Hematopoietic multipotent progenitor cell treated with erythropoietin and hydrocortisone succinate and interleukin-3 and kit ligand, for 17 days (in vitro differentiated cells): ENCODE results near the gene DOCK1.

Source experiments
- DNase-seq: peaks from one replicate; pipeline ENCODE4 v3.0.0-alpha.2; 2015; ENCODE audit warnings: low spot score

The DOCK1 gene

DNA sequence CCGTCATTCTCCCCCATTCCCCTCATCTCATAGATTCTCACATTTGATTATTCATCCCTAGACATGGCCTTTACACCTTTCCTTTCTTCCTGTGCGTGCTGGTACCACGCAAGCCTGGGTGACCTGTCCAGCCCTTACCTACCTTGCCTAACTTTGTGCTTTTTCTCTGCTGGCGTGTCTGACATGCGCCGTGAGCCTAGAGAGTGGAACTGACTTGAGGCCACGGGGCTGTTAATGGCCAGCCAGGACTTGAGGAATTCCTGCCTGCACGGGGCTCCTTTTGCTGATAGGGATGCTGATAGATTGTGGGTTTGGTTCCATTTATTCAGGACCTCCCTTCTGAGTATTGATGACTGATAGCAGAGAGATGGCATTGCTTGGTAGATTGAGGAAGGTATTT, 134.2 kb downstream of the DOCK1 start:
- DNase-seq, result no peak

- no peak for DNase-seq
These were observed 135.5 kb downstream of the DOCK1 start for GRCh38 chr10:127040756-127041155.

GRCh38 chr10:127041552-127041951, 136.3 kb downstream of the DOCK1 start:
- DNase-seq, result no peak

- DNase-seq, result no peak
These were observed 138.1 kb downstream of the DOCK1 start for GRCh38 chr10:127043301-127043700.

GRCh38 chr10:127044186-127044585, 139.0 kb downstream of the DOCK1 start:
- no peak for DNase-seq

- DNase-seq, result no peak
These were observed 142.0 kb downstream of the DOCK1 start for GRCh38 chr10:127046975-127047877.

- DNase-seq, result no peak
These were observed 142.6 kb downstream of the DOCK1 start for GRCh38 chr10:127047878-127048238.

GRCh38 chr10:127048630-127049029, 143.4 kb downstream of the DOCK1 start:
- DNase-seq, result no peak

DNA sequence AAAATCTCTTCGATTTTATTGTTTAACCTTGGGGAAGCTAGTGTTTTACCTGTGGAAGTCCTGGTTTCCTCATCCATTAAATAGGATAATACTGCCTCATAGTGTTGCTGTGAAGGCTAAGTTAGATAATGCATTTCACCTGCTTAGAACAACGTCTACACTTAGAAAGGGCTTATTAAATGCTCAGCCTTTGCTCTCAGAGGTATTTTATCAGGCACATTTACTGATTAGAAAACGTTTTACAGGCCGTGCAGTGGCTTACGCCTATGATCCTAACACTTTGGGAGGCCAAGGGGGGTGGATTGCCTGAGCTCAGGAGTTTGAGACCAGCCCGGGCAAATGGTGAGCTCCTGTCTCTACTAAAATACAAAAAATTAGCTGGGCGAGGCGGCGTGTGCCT, 146.8 kb downstream of the DOCK1 start:
- DNase-seq, result no peak

GRCh38 chr10:127055263-127055662, 150.0 kb downstream of the DOCK1 start:
- DNase-seq, result no peak

GRCh38 chr10:127059314-127059713, 154.1 kb downstream of the DOCK1 start:
- DNase-seq, result no peak

- DNase-seq, result no peak
These were observed 158.5 kb downstream of the DOCK1 start for GRCh38 chr10:127063762-127064161.

GRCh38 chr10:127064474-127064873, 159.2 kb downstream of the DOCK1 start:
- DNase-seq, result no peak

GRCh38 chr10:127067542-127068194, 162.4 kb downstream of the DOCK1 start:
- no peak for DNase-seq

DNA sequence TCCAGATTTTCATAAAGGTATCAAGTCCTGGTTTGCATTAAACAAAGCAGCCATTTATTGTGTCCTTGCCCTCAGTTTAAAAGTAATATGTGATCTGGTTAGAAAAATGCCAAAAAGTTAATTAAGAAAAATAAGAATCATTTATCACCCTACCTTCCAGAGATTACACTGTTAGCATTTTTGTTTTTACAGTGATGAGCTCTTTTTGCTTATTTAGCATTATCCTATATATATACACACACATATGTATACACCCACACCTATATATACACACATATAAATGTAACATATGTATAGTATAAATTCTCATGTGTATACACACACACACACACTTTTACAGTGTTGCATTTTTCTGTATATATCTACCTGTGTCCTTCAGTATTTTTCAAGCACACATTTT, 163.3 kb downstream of the DOCK1 start:
- DNase-seq, result no peak

GRCh38 chr10:127069436-127069835, 164.2 kb downstream of the DOCK1 start:
- no peak for DNase-seq

DNA sequence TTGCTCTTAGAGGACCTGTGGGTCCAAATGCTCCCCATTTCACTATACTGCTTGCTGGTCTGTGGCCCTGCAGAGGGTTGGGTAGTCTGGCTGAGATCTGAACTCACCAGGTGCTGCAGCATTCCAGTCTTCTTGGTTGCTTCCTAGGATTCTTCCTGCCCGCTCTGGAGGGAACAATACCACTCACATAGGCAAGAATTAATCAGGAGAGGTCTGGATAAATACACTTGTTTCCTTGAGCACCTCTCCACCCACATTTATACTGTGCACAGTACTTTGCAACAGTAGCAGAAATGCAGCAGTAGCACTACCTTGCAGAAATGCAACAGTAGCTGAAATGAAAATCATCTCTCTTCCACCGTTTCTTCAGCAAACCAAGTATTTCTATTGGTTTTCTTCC, 165.9 kb downstream of the DOCK1 start:
- DNase-seq, result no peak

GRCh38 chr10:127073666-127074065, 168.4 kb downstream of the DOCK1 start:
- no peak for DNase-seq

- no peak for DNase-seq
These were observed 174.2 kb downstream of the DOCK1 start for GRCh38 chr10:127079392-127079791.

DNA sequence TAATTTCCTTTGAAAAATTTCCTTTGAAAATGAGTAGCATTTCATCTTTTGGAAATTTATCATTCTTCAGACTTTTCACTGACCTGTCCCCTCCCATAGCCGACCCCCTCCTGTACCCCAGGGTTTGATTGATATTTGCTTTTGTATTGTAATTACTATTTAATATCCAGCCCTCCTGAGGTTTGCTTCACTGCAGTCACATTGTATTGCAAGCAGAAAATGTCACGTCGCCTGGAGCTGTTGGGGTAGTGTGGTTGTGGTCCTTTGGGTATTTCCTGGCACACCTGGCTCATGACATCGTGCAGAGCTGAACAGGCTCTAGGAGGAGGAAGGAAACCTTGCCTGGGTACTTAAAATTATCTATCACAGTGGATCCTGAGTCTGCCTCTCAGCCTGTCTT, 175.1 kb downstream of the DOCK1 start:
- DNase-seq, result no peak

DNA sequence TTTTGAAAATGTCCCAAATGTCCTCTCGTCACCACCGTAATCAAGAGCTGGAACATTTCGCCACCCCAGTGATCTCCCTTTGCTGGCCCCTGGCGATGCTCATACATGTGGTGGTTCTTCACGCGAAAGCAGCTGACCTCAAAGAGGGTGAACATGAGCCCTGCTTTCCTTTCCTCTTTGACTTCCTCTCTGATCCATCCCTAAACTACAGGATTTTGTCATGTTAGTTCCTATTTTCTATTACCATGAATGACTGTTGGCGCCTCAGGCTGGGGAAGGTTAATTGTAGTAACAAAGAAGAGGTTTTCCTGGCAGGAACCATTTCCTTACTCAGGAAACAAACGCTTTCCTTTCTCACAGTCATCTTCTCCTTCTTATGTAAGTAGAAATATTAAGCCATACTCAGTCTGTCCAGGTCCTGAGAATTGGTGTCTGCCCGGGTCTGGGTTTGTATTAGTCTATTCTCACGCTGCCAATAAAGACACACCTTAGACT, 176.7 kb downstream of the DOCK1 start:
- DNase-seq, result no peak

DNA sequence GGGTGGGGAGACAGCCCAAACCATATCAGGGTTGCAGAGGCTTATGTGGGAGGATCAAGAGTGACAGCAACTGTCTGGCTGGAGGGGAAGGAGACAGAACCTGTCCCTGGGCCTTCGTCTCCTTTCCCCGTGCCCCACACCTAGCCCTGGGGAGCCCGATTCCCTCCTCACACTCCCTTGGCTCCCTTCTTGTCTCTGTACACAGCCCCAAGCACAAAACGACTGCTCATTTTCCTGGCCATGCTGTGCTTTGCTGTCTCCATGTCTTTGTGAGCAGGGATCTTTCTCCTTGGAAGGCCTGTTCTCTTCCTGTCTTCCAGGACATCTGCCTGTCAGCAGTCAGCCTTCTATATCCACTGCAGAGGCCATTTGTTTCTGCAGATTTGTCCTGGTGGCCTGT, 177.4 kb downstream of the DOCK1 start:
- DNase-seq, result no peak

GRCh38 chr10:127085957-127086356, 180.7 kb downstream of the DOCK1 start:
- DNase-seq, result no peak
